GM23248 (cell line): ENCODE data around the gene ST3GAL3.

Experiments
- EZH2 ChIP-seq: fragments of 200-600 bp; sonication (generic); IDR thresholded peaks from 2 replicates; pipeline ENCODE4 v1.6.1; 2018; ENCODE audit warnings: antibody characterized with exemption, mild to moderate bottlenecking; ENCODE audit not compliant: insufficient read depth, poor library complexity, severe bottlenecking
- EZH2phosphoT487 ChIP-seq: fragments of 200-600 bp; sonication (generic); IDR thresholded peaks from 2 replicates; pipeline ENCODE4 v1.6.1; 2018; ENCODE audit warnings: antibody characterized with exemption, moderate library complexity, mild to moderate bottlenecking, low read depth; ENCODE audit not compliant: insufficient read depth

GRCh38 chr1:43930949-43931275 lies 223.6 kb downstream of the ST3GAL3 start:
- TF ChIP-seq EZH2phosphoT487 (no peak), EZH2 (no peak)
